ENCODE measurements around the gene ZNF346. TPM values are rescaled to one million over a fixed set of nuclear protein-coding genes. Genes with fewer than 3 reads are reported as not detected.

The ZNF346 gene
- total RNA-seq, 1 experiment from 2014 or later, result 27.3 TPM

DNA sequence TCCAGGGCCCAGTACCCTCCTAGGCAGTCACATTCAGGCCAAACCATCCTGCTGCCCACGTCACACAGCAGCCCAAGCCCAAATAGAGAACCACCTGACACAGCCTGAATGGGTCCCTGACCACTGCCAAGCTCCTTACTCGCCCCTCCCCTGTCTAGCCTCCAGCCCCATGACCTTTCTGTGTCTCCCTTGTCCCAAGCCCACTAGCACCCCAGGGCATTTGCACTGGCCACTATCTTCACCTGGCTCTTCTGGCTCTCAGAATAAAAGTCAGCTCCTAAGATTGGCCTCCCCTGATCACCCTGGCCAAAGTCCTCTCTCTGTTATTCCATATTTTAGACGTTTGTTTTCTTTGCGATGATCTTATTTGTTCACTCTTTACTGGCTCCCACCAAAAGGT is 84.7 kb downstream of the ZNF346 start:
- no peak for TF ChIP-seq EZH2 (IDR thresholded peaks at IDR 0.05; ENCODE audit: borderline replicate concordance, low read depth, low read length, poor library complexity, severe bottlenecking)
- TF ChIP-seq, protein P1, sequence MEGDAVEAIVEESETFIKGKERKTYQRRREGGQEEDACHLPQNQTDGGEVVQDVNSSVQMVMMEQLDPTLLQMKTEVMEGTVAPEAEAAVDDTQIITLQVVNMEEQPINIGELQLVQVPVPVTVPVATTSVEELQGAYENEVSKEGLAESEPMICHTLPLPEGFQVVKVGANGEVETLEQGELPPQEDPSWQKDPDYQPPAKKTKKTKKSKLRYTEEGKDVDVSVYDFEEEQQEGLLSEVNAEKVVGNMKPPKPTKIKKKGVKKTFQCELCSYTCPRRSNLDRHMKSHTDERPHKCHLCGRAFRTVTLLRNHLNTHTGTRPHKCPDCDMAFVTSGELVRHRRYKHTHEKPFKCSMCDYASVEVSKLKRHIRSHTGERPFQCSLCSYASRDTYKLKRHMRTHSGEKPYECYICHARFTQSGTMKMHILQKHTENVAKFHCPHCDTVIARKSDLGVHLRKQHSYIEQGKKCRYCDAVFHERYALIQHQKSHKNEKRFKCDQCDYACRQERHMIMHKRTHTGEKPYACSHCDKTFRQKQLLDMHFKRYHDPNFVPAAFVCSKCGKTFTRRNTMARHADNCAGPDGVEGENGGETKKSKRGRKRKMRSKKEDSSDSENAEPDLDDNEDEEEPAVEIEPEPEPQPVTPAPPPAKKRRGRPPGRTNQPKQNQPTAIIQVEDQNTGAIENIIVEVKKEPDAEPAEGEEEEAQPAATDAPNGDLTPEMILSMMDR (conservative IDR thresholded peaks at IDR 0.05; ENCODE audit: low read depth, low read length), result no peak
- H3K36me3 ChIP-seq (ENCODE audit: insufficient read depth, low read length, poor library complexity, severe bottlenecking), result no peaks in the 10 kb centered on the region
- no peak for DNase-seq (ENCODE audit: low spot score)
- BruUV-seq (replicated peaks), result no TSS peak
- no peaks in the 10 kb centered on the region for H3K9me3 ChIP-seq (ENCODE audit: low read depth, low read length, poor library complexity, severe bottlenecking)
- H3K27ac ChIP-seq (ENCODE audit: low read depth, low read length, poor library complexity, severe bottlenecking), result no peak overlapping the region
- ChIA-PET POLR2A (ENCODE audit: low non-redundant PET) (no interaction called here), CTCF (no interaction called here)
- H3K27me3 ChIP-seq (replicated peaks; ENCODE audit: insufficient read depth, low read depth, low read length, poor library complexity), result no peaks in the 10 kb centered on the region
- no peak overlapping the region for H3K4me3 ChIP-seq (ENCODE audit: low read depth, low read length, poor library complexity, severe bottlenecking)
- intact Hi-C loops (cut with micrococcal nuclease; ENCODE audit: unreplicated experiment), result no loop called here
- no peaks in the 10 kb centered on the region for H3K4me1 ChIP-seq (ENCODE audit: insufficient read depth, low read length, poor library complexity, severe bottlenecking)

DNA sequence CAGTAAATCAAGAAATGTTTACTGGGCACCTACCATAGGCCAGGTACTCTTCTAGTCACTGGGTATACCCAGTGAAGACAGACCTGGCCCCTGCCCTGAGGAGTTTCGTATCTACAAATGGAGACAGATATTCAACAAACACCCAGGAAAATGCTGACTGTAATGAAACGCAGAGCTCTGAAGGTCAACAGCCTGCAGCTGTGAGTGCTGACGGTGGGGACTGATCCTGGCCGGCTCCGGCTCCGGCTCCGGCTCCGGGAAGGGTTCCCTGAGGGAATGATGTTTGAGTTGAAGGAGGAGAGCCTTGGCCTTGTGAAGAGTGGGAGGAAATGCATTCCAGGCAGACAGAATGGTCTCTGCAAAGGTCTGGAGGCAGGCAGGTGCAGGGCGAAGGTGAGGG is 87.3 kb downstream of the ZNF346 start:
- ChIA-PET CTCF (no interaction called here), POLR2A (ENCODE audit: low non-redundant PET) (no interaction called here)
- Histone ChIP-seq H3K36me3 (ENCODE audit: insufficient read depth, low read length, poor library complexity, severe bottlenecking) (no peaks in the 10 kb centered on the region), H3K4me3 (ENCODE audit: low read depth, low read length, poor library complexity, severe bottlenecking) (no peak overlapping the region), H3K27me3 (replicated peaks; ENCODE audit: insufficient read depth, low read depth, low read length, poor library complexity) (no peaks in the 10 kb centered on the region), H3K27ac (ENCODE audit: low read depth, low read length, poor library complexity, severe bottlenecking) (no peak overlapping the region), H3K9me3 (ENCODE audit: low read depth, low read length, poor library complexity, severe bottlenecking) (no peaks in the 10 kb centered on the region), H3K4me1 (ENCODE audit: insufficient read depth, low read length, poor library complexity, severe bottlenecking) (no peaks in the 10 kb centered on the region)
- BruUV-seq (replicated peaks), result no TSS peak
- no peak for TF ChIP-seq EZH2 (IDR thresholded peaks at IDR 0.05; ENCODE audit: borderline replicate concordance, low read depth, low read length, poor library complexity, severe bottlenecking)
- TF ChIP-seq, protein P1 (conservative IDR thresholded peaks at IDR 0.05; ENCODE audit: low read depth, low read length), result no peak
- no peak for DNase-seq (ENCODE audit: low spot score)
- intact Hi-C loops (cut with micrococcal nuclease; ENCODE audit: unreplicated experiment), result no loop called here

DNA sequence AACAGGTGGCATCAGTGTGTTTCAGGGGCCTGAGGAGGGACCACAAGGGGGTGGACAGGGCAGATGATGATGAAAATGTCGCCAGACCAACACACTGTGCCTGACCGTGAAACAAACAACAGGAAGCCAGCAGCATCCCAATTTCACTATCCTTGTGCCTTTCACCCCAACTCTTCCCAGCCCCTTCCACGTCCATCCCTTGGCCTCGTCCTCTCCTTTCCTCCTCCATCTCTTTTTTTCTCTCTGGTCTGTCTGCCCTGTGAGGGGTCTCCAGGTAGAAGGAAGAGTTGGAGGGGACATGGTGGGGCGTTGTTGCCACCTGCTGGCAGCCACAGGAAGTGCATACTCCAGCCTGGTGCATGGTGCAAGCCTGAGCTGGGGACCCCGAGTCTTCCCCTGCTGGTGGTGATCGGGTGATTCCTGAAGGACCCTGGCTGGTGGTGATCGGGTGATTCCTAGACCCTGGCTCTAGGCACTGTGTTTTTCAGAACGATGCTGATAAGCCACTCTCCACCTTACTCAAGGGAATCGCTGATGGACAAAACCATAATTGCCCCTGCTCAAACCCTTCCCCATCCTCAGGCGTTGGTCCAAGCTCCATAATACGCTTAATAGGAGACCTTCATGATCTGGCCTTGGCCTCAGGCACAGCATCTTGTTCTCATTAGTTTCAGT is 89.4 kb downstream of the ZNF346 start:
- H3K36me3 ChIP-seq (ENCODE audit: insufficient read depth, low read length, poor library complexity, severe bottlenecking), result no peaks in the 10 kb centered on the region
- POLR2A ChIA-PET (ENCODE audit: low non-redundant PET), result interaction anchor here (0.6 kb wide), 1 partner anchor 101 kb away, joined by 3 read pairs; no protein-coding TSS in a partner anchor
- H3K4me1 ChIP-seq (ENCODE audit: insufficient read depth, low read length, poor library complexity, severe bottlenecking), result no peaks in the 10 kb centered on the region
- no peak overlapping the region for H3K4me3 ChIP-seq (ENCODE audit: low read depth, low read length, poor library complexity, severe bottlenecking)
- H3K27ac ChIP-seq (ENCODE audit: low read depth, low read length, poor library complexity, severe bottlenecking), result no peak overlapping the region
- BruUV-seq (replicated peaks), result no TSS peak
- peak; percentile 66 for DNase-seq (ENCODE audit: low spot score)
- intact Hi-C loops (cut with micrococcal nuclease; ENCODE audit: unreplicated experiment), result loop anchor here (1.0 to 2.0 kb wide), 2 partner anchors 197 to 451 kb away; no protein-coding TSS in a partner anchor
- TF ChIP-seq, protein P1 (conservative IDR thresholded peaks at IDR 0.05; ENCODE audit: low read depth, low read length), result peak; percentile 93
- no peak for TF ChIP-seq EZH2 (IDR thresholded peaks at IDR 0.05; ENCODE audit: borderline replicate concordance, low read depth, low read length, poor library complexity, severe bottlenecking)
- CTCF ChIA-PET, result interaction anchor here (0.5 to 1.9 kb wide), 7 partner anchors 40 to 454 kb away, joined by 3 to 23 read pairs (median 6); no protein-coding TSS in a partner anchor
- H3K9me3 ChIP-seq (ENCODE audit: low read depth, low read length, poor library complexity, severe bottlenecking), result no peaks in the 10 kb centered on the region
- H3K27me3 ChIP-seq (replicated peaks; ENCODE audit: insufficient read depth, low read depth, low read length, poor library complexity), result no peaks in the 10 kb centered on the region

Measured in A673 (cell line).